Ishikawa (cell line): ENCODE measurements around the gene GJA3.

Source experiments
- CEBPB ChIP-seq: IDR thresholded peaks from 2 replicates; pipeline ENCODE4 v1.6.1; 2012
- CREB1 ChIP-seq: IDR thresholded peaks from 2 replicates; pipeline ENCODE4 v1.6.1; 2012; ENCODE audit warnings: low read depth
- EP300 ChIP-seq: IDR thresholded peaks from 2 replicates; pipeline ENCODE4 v1.6.1; 2012; ENCODE audit warnings: borderline replicate concordance
- FOXM1 ChIP-seq: IDR thresholded peaks from 2 replicates; pipeline ENCODE4 v1.6.1; 2012; ENCODE audit warnings: low read depth, borderline replicate concordance
- RAD21 ChIP-seq: IDR thresholded peaks from 2 replicates; pipeline ENCODE4 v1.6.1; 2012; ENCODE audit warnings: low read depth
- TCF12 ChIP-seq: IDR thresholded peaks from 2 replicates; pipeline ENCODE4 v1.6.1; 2012; ENCODE audit warnings: low read depth
- YY1 ChIP-seq: IDR thresholded peaks from 2 replicates; pipeline ENCODE4 v1.6.1; 2012; ENCODE audit warnings: low read depth
- TF ChIP-seq, protein P1 (sequence below): IDR thresholded peaks from 2 replicates; pipeline ENCODE4 v1.6.1; 2012
- TF ChIP-seq, protein P2 (sequence below): IDR thresholded peaks from 2 replicates; pipeline ENCODE4 v1.6.1; 2012; ENCODE audit warnings: low read depth, mild to moderate bottlenecking

DNA sequence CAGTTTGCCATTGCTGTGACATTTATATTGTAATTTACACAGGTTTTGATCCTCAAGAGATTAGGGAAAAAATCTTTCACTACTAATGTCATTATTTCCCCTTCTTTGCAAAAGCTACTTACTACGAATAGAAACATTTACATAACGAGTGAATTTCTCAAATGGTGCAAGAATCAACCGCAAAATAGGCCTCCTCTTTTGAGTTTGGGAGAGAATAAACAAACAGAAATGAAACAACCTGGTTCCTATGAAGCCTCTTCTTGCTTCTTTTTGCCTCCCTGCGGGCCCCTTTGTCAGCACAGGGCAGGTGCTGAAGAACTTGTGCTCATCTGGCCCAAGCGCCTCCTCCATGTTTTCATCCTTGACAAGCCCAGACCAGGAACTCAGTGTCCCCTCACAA lies 10.1 kb upstream of the GJA3 start:
- TF ChIP-seq TCF12 (no peak), FOXM1 (no peak), EP300 (no peak), YY1 (no peak), RAD21 (no peak), CREB1 (no peak), CEBPB (no peak)
- TF ChIP-seq, protein P1, sequence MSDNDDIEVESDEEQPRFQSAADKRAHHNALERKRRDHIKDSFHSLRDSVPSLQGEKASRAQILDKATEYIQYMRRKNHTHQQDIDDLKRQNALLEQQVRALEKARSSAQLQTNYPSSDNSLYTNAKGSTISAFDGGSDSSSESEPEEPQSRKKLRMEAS, result no peak
- TF ChIP-seq, protein P2, sequence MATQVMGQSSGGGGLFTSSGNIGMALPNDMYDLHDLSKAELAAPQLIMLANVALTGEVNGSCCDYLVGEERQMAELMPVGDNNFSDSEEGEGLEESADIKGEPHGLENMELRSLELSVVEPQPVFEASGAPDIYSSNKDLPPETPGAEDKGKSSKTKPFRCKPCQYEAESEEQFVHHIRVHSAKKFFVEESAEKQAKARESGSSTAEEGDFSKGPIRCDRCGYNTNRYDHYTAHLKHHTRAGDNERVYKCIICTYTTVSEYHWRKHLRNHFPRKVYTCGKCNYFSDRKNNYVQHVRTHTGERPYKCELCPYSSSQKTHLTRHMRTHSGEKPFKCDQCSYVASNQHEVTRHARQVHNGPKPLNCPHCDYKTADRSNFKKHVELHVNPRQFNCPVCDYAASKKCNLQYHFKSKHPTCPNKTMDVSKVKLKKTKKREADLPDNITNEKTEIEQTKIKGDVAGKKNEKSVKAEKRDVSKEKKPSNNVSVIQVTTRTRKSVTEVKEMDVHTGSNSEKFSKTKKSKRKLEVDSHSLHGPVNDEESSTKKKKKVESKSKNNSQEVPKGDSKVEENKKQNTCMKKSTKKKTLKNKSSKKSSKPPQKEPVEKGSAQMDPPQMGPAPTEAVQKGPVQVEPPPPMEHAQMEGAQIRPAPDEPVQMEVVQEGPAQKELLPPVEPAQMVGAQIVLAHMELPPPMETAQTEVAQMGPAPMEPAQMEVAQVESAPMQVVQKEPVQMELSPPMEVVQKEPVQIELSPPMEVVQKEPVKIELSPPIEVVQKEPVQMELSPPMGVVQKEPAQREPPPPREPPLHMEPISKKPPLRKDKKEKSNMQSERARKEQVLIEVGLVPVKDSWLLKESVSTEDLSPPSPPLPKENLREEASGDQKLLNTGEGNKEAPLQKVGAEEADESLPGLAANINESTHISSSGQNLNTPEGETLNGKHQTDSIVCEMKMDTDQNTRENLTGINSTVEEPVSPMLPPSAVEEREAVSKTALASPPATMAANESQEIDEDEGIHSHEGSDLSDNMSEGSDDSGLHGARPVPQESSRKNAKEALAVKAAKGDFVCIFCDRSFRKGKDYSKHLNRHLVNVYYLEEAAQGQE, result no peak
